Calu3 (cell line): Measurements from ENCODE around the gene SCN7A. TPM values are rescaled to one million over a fixed set of nuclear protein-coding genes. Genes with fewer than 3 reads are reported as not detected.

Source experiments
- BruUV-seq: library from RNA; stranded (reverse); fragments of 400-500 nt; replicated peaks from 2 replicates; lab custom pipeline; 2021; lab: Mats Ljungman, UMichigan
- CTCF ChIA-PET: fragments of 300-600 bp; sonication (Branson Sonifier 250); formaldehyde crosslinking; loops from one replicate; lab custom pipeline; 2022; ENCODE audit warnings: antibody characterized with exemption; lab: Charles Lee
- DNase-seq: peaks from one replicate; pipeline ENCODE4 v3.0.0; 2022
- H3K27ac Mint-ChIP-seq: one replicate; pipeline ENCODE4 v1.8.0; 2022; ENCODE audit warnings: mixed read lengths; ENCODE audit not compliant: unreplicated experiment
- H3K27me3 Mint-ChIP-seq: one replicate; pipeline ENCODE4 v1.8.0; 2022; ENCODE audit warnings: mixed read lengths; ENCODE audit not compliant: unreplicated experiment
- H3K36me3 Mint-ChIP-seq: one replicate; pipeline ENCODE4 v1.8.0; 2022; ENCODE audit warnings: mild to moderate bottlenecking, moderate library complexity, mixed read lengths; ENCODE audit not compliant: insufficient read depth, unreplicated experiment
- H3K4me1 Mint-ChIP-seq: one replicate; pipeline ENCODE4 v1.8.0; 2022; ENCODE audit warnings: mild to moderate bottlenecking, low read depth, mixed read lengths; ENCODE audit not compliant: unreplicated experiment
- H3K4me3 Mint-ChIP-seq: one replicate; pipeline ENCODE4 v1.8.0; 2022; ENCODE audit warnings: mild to moderate bottlenecking, low read depth, moderate library complexity, mixed read lengths; ENCODE audit not compliant: unreplicated experiment
- H3K9me3 Mint-ChIP-seq: one replicate; pipeline ENCODE4 v1.8.0; 2022; ENCODE audit warnings: low read depth, mixed read lengths; ENCODE audit not compliant: unreplicated experiment
- CTCF ChIP-seq: fragments of 200-600 bp; IDR thresholded peaks from one replicate; pipeline ENCODE4 v1.8.0; 2022; ENCODE audit warnings: antibody characterized with exemption; ENCODE audit not compliant: unreplicated experiment
- intact Hi-C: fragments of 100-400 bp; cut with micrococcal nuclease; formaldehyde crosslinking; loops from one replicate; pipeline ENCODE4 v1.10.0; 2022; ENCODE audit not compliant: unreplicated experiment
- total RNA-seq: library from RNA; stranded (reverse); gene quantifications from 2 replicates; pipeline ENCODE4 v1.2.3, GENCODE V29; 2022

The SCN7A gene
- total RNA-seq, 1 experiment from 2014 or later, result not detected

GRCh38 chr2:166520604-166521003 lies 26.6 kb upstream of the SCN7A start:
- intact Hi-C loops, result no loop called here
- Mint-ChIP-seq H3K27me3 (no peaks in the 10 kb centered on the region), H3K36me3 (no peaks in the 10 kb centered on the region), H3K27ac (no peak overlapping the region), H3K9me3 (no peaks in the 10 kb centered on the region), H3K4me1 (no peaks in the 10 kb centered on the region), H3K4me3 (no peak overlapping the region)
- CTCF ChIA-PET, result no interaction called here
- no peak for TF ChIP-seq CTCF
- no TSS peak for BruUV-seq
- no peak for DNase-seq

GRCh38 chr2:166519391-166519962 lies 25.4 kb upstream of the SCN7A start:
- intact Hi-C loops, result loop anchor here (5.0 kb wide), 1 partner anchor 102 kb away; no protein-coding TSS in a partner anchor
- CTCF ChIA-PET, result no interaction called here
- no peak overlapping the region for H3K4me3 Mint-ChIP-seq
- no TSS peak for BruUV-seq
- H3K36me3 Mint-ChIP-seq, result no peaks in the 10 kb centered on the region
- H3K9me3 Mint-ChIP-seq, result no peaks in the 10 kb centered on the region
- H3K27ac Mint-ChIP-seq, result no peak overlapping the region
- TF ChIP-seq CTCF, result no peak
- no peaks in the 10 kb centered on the region for H3K4me1 Mint-ChIP-seq
- no peak for DNase-seq
- no peaks in the 10 kb centered on the region for H3K27me3 Mint-ChIP-seq

- H3K36me3 Mint-ChIP-seq, result no peaks in the 10 kb centered on the region
- intact Hi-C loops, result loop anchor here (5.0 kb wide), 1 partner anchor 102 kb away; no protein-coding TSS in a partner anchor
- H3K9me3 Mint-ChIP-seq, result no peaks in the 10 kb centered on the region
- no peak overlapping the region for H3K4me3 Mint-ChIP-seq
- H3K27me3 Mint-ChIP-seq, result no peaks in the 10 kb centered on the region
- H3K27ac Mint-ChIP-seq, result no peak overlapping the region
- no peaks in the 10 kb centered on the region for H3K4me1 Mint-ChIP-seq
- BruUV-seq, result no TSS peak
- no peak for TF ChIP-seq CTCF
- CTCF ChIA-PET, result no interaction called here
- DNase-seq, result no peak
Observed at GRCh38 chr2:166518634-166519390, 24.8 kb upstream of the SCN7A start.

- Mint-ChIP-seq H3K27me3 (no peaks in the 10 kb centered on the region), H3K9me3 (no peaks in the 10 kb centered on the region), H3K4me3 (no peak overlapping the region), H3K4me1 (no peaks in the 10 kb centered on the region), H3K27ac (no peak overlapping the region), H3K36me3 (no peaks in the 10 kb centered on the region)
- TF ChIP-seq CTCF, result no peak
- intact Hi-C loops, result loop anchor here (1.0 to 5.0 kb wide), 3 partner anchors 100 to 338 kb away; no protein-coding TSS in a partner anchor
- CTCF ChIA-PET, result no interaction called here
- DNase-seq, result no peak
- BruUV-seq, result no TSS peak
Observed at GRCh38 chr2:166517533-166518061, 23.5 kb upstream of the SCN7A start.
